Hepatocyte (in vitro differentiated cells): ENCODE measurements around the gene PCDHGC3.

Experiments used
- CTCF ChIP-seq: fragments of 200-600 bp; sonication (generic); IDR thresholded peaks from 2 replicates; pipeline ENCODE4 v1.5.1; 2016; ENCODE audit warnings: antibody characterized with exemption, mild to moderate bottlenecking; ENCODE audit not compliant: poor library complexity
- EZH2 ChIP-seq: fragments of 200-600 bp; sonication (generic); IDR thresholded peaks from 2 replicates; pipeline ENCODE4 v1.6.1; 2016; ENCODE audit warnings: antibody characterized with exemption, mild to moderate bottlenecking, borderline replicate concordance

- TF ChIP-seq CTCF: no peak
- no peak for TF ChIP-seq EZH2
Measured at GRCh38 chr5:141479776-141480175, 4.0 kb downstream of the PCDHGC3 start.
